NOMO-1 treated with dmso at 0.1 percent for 144 hours (cell line): ENCODE measurements around the gene PRODH.
"Not testable (repeated sequence)": the region's sequence is repeated elsewhere in the genome, so short reads cannot be mapped to it uniquely, and the experiment has no call there.

ENCODE experiments used
- DNase-seq: peaks from one replicate; lab custom pipeline; 2025; ENCODE audit not compliant: unreplicated experiment; lab: John Stamatoyannopoulos, UW

The PRODH gene

DNA sequence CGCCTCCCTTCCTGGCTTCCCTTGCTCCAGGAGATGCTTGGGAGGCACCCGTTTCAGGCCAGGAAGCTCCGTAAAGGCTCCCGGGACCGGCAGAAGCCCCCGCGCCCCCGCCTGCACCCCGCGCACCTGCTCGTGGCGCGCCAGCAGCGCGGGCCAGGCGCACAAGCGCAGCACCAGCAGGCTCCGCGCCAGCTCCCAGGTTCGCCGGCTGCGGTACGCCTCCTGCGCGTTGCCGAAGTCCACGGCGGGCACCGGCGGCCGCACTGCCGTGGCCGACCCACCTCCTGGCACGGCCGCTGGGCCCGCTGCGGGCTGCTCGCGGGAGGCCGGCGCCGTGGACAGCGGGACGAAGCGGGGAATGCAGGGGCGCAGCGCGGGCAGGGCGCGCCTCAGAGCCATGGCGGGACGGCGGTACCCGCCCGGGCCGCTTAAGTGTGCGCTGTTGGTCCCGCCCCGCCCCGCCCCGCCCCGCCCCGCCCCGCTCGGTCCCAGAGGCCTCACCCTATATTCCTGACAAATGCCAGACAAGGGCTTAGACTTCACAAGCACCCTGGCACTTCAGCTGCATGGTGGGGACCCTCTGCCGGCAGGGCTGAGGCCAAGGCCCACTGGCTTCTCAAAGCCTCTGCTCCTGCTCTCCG is at the start of gene PRODH:
Gene PRODH (minus strand): TSS at position 405 of the 641 bp plus-strand sequence. CDS start 6 bp downstream, at position 399.
- no peak for DNase-seq

GRCh38 chr22:18985780-18986179 is 49.7 kb upstream of the PRODH start:
- DNase-seq: no peak

DNA sequence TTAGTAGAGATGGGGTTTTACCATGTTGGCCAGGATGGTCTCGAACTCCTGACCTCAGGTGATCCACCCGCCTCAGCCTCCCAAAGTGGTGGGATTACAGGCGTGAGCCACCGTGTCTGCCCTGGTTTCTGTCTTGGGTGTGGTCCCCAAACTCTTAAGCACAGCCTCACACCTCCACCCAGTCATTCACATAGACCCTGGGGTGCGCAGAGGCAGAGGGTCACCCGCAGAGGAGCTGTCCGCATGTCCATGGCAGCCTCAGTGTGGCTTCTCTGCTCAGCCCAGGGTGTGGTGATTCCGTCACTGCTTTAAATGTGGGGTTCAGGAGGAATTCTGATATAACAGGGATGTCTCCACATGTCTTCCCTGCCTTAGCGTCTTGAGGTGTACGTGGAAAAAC is 48.5 kb upstream of the PRODH start:
- DNase-seq: no peak

- no peak for DNase-seq
Observed at GRCh38 chr22:18983120-18983651, 47.1 kb upstream of the PRODH start.

GRCh38 chr22:18980829-18981228 is 44.7 kb upstream of the PRODH start:
- DNase-seq: no peak

DNA sequence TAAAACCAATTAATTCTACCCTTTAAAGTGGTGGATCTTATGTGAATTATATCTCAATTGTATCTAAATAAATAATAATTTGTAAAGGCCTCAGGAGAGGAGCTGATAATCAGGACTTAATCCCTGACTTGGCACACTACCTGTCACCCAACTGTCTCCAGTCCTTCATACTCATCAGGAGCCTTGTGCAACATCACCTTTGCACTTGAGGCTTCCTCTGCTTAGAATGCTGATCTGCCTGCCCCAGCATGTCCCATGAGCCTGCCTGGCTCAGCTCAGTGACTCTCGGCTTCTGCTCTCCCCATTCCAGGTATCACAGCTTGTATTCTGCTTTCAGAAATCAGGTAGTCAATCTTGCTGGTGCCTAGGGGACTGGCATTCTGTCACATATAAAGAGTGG is 43.9 kb upstream of the PRODH start:
- no peak for DNase-seq

- DNase-seq: no peak
Observed at GRCh38 chr22:18978506-18978905, 42.4 kb upstream of the PRODH start.

DNA sequence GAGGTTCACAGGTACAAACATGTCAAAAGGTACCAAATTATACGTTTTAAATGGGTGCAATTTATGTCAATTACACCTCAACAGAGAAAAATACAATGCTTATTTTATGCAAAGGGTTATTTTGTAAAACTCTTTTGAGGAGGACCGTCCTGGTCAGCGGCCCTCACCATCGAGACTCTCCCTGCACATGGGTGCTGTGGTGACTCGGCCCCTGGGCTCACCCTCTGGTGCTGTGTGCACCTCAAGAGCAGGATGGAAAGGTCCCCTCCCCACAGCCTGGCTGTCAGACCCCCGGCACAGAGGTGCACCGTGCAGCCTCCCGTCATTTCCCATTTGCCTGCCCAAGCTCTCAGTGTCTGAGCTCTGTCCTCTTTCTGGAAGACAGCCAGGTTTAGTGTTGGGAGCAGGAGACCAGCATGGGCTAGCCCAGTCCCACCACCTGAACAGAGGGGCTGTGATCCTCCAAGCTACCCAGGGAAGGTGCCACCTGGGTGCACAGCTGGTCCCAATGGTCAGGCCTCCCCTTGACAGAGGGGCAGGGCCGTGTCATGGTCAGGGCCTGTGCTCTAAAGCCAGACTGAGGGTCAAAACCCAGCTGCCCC is 41.8 kb upstream of the PRODH start:
- DNase-seq: no peak

DNA sequence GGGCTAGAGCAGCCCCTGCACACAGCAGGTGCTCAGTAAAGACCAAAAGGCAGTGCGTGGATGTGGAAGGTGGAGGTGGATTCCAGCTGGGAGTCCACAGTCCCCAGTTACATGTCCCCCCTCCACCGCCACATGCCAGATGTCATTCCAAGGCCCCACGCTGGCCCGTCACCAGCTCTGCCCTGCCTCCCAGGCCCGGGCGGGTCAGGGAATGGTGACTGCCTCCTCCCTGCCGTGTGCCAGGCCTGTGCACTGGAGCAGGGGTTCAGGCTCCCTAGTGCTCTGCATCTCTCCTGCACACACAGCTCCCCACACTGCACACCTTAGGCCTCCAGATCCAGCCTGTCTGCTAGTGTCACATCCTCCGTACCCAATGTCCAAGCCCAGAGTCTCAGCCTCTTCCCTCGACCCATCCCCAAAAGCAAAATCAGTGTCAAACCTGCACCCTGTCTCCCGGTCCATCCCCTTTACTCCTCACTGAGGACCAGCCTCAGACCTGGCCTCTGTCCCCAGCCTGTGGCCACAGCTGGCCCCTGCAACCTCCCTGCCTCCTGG is 40.2 kb upstream of the PRODH start:
- no peak for DNase-seq

- no peak for DNase-seq
Observed at GRCh38 chr22:18975434-18976196, 39.5 kb upstream of the PRODH start.

- DNase-seq: no peak
Observed at GRCh38 chr22:18974477-18975180, 38.5 kb upstream of the PRODH start.

- no peak for DNase-seq
Observed at GRCh38 chr22:18973264-18974031, 37.4 kb upstream of the PRODH start.

DNA sequence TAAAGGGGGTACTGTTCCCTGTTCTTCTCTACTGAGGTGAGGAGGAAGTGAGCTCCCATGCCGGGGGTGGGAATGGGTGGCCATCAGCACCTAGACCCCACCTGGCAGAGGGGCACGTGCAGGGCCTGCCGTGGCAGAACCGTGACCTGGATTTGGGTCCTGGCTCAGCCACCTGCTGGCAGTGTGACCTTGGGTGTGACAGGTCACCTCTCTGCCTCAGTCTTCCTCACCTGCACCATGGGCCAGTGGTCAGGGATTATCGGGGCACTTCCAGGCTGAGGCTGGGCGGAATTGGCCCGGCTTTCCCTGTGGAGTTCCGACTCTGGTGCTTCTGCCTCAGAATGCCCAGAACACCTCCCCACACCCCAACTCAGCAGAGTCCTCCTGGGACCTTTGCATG is 36.5 kb upstream of the PRODH start:
- not testable (repeated sequence) for DNase-seq

- not testable (repeated sequence) for DNase-seq
Observed at GRCh38 chr22:18972029-18972428, 35.9 kb upstream of the PRODH start.

- no peak for DNase-seq
Observed at GRCh38 chr22:18971321-18971751, 35.2 kb upstream of the PRODH start.

- DNase-seq: no peak
Observed at GRCh38 chr22:18970948-18971315, 34.8 kb upstream of the PRODH start.

GRCh38 chr22:18970176-18970947 is 34.3 kb upstream of the PRODH start:
- no peak for DNase-seq

DNA sequence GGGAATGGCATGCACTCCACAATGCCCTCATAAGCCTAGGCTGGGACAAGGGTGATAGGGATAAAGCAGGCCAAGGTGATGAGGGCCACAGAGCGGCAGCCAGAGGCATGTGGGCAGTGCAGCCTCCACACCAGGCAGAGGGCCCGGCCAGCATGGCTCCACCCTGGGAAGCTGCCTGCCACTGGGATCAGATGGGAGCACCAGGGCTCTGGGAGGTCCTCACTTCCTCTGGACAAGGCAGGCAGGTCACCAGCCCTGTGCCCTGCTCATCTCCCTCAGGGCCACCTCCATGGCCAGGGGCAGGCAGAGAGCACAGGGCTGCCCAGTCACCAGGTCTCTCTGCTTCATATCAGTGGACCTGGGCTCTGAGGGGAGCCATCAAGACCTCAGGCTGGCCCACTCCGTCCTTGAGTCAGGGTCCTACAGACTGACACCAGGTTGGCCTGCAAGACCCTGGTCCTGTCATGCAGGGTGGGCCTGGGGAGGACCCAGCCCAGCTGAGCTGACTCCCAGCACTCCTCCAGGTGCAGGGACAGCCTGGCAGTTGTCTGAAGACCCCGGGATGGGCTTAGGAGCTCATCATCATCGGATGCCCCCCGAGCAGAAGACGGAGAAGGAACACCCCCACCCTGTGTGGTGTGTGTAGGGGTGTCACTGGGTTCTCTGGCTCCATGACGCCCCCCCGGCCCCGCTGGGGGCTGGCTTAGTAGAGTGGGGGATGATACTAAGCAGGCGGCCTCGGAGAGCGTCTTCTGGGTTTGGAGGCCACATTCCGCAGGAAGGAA is 33.3 kb upstream of the PRODH start:
- DNase-seq: not testable (repeated sequence)
